WTC11 (cell line): ENCODE measurements around the gene TRABD. TPM values are rescaled to one million over a fixed set of nuclear protein-coding genes. Genes with fewer than 3 reads are reported as not detected.

Source experiments
- ATAC-seq: fragments of 200-7000 bp; cut with Tn5 transposase; 2 replicates; pipeline ENCODE4 v1.10.0; 2021; ENCODE audit warnings: mild to moderate bottlenecking, moderate library complexity
- CTCF ChIA-PET: fragments of 300-600 bp; sonication (Branson Sonifier 250); formaldehyde crosslinking; loops from one replicate; lab custom pipeline; 2021; ENCODE audit warnings: antibody characterized with exemption; lab: Charles Lee
- POLR2A ChIA-PET: fragments of 350-600 bp; sonication (Branson Sonifier 250); formaldehyde crosslinking; loops from one replicate; lab custom pipeline; 2021; ENCODE audit warnings: antibody characterized with exemption; lab: Charles Lee
- DNase-seq: peaks from one replicate; pipeline ENCODE4 v3.0.0; 2021; ENCODE audit warnings: low spot score
- H3K27ac Mint-ChIP-seq: 2 replicates; pipeline ENCODE4 v1.8.0; 2021; ENCODE audit warnings: mixed read lengths
- H3K27me3 Mint-ChIP-seq: 2 replicates; pipeline ENCODE4 v1.8.0; 2021; ENCODE audit warnings: low read depth, mild to moderate bottlenecking, moderate library complexity, mixed read lengths
- H3K36me3 Mint-ChIP-seq: 2 replicates; pipeline ENCODE4 v1.8.0; 2021; ENCODE audit warnings: mixed read lengths
- H3K4me1 Mint-ChIP-seq: 2 replicates; pipeline ENCODE4 v1.8.0; 2022; ENCODE audit warnings: mixed read lengths
- H3K4me3 Mint-ChIP-seq: 2 replicates; pipeline ENCODE4 v1.8.0; 2021; ENCODE audit warnings: mild to moderate bottlenecking, moderate library complexity, mixed read lengths
- H3K9me3 Mint-ChIP-seq: 2 replicates; pipeline ENCODE4 v1.8.0; 2021; ENCODE audit warnings: mixed read lengths
- CBFB ChIP-seq: sonication (generic); formaldehyde crosslinking; IDR thresholded peaks from 2 replicates; pipeline ENCODE4 v1.8.1; 2022; ENCODE audit warnings: mild to moderate bottlenecking, low read depth, missing genetic modification reagents
- FOXJ3 ChIP-seq: sonication (generic); formaldehyde crosslinking; IDR thresholded peaks from 2 replicates; pipeline ENCODE4 v1.9.0; 2021; ENCODE audit warnings: missing genetic modification reagents, mild to moderate bottlenecking, borderline replicate concordance
- JUN ChIP-seq: sonication (generic); formaldehyde crosslinking; IDR thresholded peaks from 2 replicates; pipeline ENCODE4 v1.8.0; 2023; ENCODE audit warnings: mild to moderate bottlenecking, missing genetic modification reagents
- MXD4 ChIP-seq: fragments of 250-450 bp; sonication (Bioruptor Pico); IDR thresholded peaks from 2 replicates; pipeline ENCODE4 v1.8.0; 2021; ENCODE audit warnings: mild to moderate bottlenecking, moderate library complexity, borderline replicate concordance
- NR2C2 ChIP-seq: sonication (generic); formaldehyde crosslinking; IDR thresholded peaks from 2 replicates; pipeline ENCODE4 v1.8.0; 2022; ENCODE audit warnings: mild to moderate bottlenecking, missing genetic modification reagents
- TCF7 ChIP-seq: sonication (generic); formaldehyde crosslinking; IDR thresholded peaks from 2 replicates; pipeline ENCODE4 v1.8.0; 2022; ENCODE audit warnings: mild to moderate bottlenecking, low read depth, missing genetic modification reagents, moderate library complexity
- ZNF396 ChIP-seq: fragments of 250-450 bp; sonication (Bioruptor Pico); IDR thresholded peaks from 2 replicates; pipeline ENCODE4 v1.8.0; 2021; ENCODE audit warnings: mild to moderate bottlenecking, moderate library complexity, borderline replicate concordance
- ZNF416 ChIP-seq: fragments of 250-450 bp; sonication (Bioruptor Pico); IDR thresholded peaks from 2 replicates; pipeline ENCODE4 v1.9.0; 2021; ENCODE audit warnings: mild to moderate bottlenecking, inconsistent platforms
- total RNA-seq: library from RNA; stranded (reverse); gene quantifications from 3 replicates; pipeline ENCODE4 v1.2.3, GENCODE V29; 2021
- TF ChIP-seq, protein P1 (sequence below): sonication (generic); formaldehyde crosslinking; IDR thresholded peaks from 2 replicates; pipeline ENCODE4 v1.8.1; 2023; ENCODE audit warnings: mild to moderate bottlenecking, missing genetic modification reagents
- TF ChIP-seq, protein P2 (sequence below): sonication (generic); formaldehyde crosslinking; IDR thresholded peaks from 2 replicates; pipeline ENCODE4 v1.8.0; 2023; ENCODE audit warnings: mild to moderate bottlenecking, missing genetic modification reagents
- TF ChIP-seq, protein P3 (sequence below): fragments of 250-450 bp; sonication (Bioruptor Pico); IDR thresholded peaks from 2 replicates; pipeline ENCODE4 v2.1.2; 2022; ENCODE audit warnings: mild to moderate bottlenecking, moderate library complexity
- TF ChIP-seq, protein P4 (sequence below): fragments of 200-600 bp; IDR thresholded peaks from 2 replicates; pipeline ENCODE4 v1.8.0; 2022; ENCODE audit warnings: antibody characterized with exemption
- TF ChIP-seq, protein P5 (sequence below): sonication (generic); formaldehyde crosslinking; IDR thresholded peaks from 2 replicates; pipeline ENCODE4 v1.8.0; 2023; ENCODE audit warnings: missing genetic modification reagents
- TF ChIP-seq, protein P6 (sequence below): sonication (generic); formaldehyde crosslinking; IDR thresholded peaks from 2 replicates; pipeline ENCODE4 v1.8.0; 2022; ENCODE audit warnings: mild to moderate bottlenecking, missing genetic modification reagents

TRABD gene
- total RNA-seq, 1 experiment from 2014 or later, result 90.4 TPM

DNA sequence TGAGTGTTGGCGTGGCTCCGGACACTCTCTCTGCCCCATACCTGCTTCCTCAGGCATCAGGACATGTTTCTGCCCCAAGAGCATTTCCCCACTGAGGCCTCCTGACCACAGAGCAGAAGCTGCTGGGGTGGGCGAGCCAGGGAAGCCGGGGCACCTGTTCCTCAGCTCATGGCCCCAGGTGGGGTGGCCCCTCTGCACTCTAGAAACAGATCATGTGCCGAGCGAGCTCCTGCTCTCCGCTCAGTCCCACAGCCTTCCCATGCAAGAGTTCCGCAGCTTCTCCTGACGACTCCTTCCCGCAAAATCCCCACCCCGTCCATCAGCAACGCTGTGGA lies 37.6 kb upstream of the TRABD start:
- 0 out of 2 replicates have a peak, but pooled peaks cover 2% of the 10 kb centered on the region for H3K4me1 Mint-ChIP-seq
- H3K36me3 Mint-ChIP-seq, result no peaks in the 10 kb centered on the region
- H3K27me3 Mint-ChIP-seq, result no peaks in the 10 kb centered on the region
- no peak for DNase-seq
- no peak for ATAC-seq
- H3K27ac Mint-ChIP-seq, result no peak overlapping the region
- TF ChIP-seq TCF7 (CRISPR knock-in tag) (no peak), ZNF416 (no peak), MXD4 (CRISPR knock-in tag) (no peak), ZNF396 (CRISPR knock-in tag) (no peak), FOXJ3 (CRISPR knock-in tag) (no peak), JUN (CRISPR knock-in tag) (no peak), CBFB (CRISPR knock-in tag) (no peak)
- TF ChIP-seq, protein P1, sequence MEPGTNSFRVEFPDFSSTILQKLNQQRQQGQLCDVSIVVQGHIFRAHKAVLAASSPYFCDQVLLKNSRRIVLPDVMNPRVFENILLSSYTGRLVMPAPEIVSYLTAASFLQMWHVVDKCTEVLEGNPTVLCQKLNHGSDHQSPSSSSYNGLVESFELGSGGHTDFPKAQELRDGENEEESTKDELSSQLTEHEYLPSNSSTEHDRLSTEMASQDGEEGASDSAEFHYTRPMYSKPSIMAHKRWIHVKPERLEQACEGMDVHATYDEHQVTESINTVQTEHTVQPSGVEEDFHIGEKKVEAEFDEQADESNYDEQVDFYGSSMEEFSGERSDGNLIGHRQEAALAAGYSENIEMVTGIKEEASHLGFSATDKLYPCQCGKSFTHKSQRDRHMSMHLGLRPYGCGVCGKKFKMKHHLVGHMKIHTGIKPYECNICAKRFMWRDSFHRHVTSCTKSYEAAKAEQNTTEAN (CRISPR knock-in tag), result no peak
- TF ChIP-seq, protein P2, sequence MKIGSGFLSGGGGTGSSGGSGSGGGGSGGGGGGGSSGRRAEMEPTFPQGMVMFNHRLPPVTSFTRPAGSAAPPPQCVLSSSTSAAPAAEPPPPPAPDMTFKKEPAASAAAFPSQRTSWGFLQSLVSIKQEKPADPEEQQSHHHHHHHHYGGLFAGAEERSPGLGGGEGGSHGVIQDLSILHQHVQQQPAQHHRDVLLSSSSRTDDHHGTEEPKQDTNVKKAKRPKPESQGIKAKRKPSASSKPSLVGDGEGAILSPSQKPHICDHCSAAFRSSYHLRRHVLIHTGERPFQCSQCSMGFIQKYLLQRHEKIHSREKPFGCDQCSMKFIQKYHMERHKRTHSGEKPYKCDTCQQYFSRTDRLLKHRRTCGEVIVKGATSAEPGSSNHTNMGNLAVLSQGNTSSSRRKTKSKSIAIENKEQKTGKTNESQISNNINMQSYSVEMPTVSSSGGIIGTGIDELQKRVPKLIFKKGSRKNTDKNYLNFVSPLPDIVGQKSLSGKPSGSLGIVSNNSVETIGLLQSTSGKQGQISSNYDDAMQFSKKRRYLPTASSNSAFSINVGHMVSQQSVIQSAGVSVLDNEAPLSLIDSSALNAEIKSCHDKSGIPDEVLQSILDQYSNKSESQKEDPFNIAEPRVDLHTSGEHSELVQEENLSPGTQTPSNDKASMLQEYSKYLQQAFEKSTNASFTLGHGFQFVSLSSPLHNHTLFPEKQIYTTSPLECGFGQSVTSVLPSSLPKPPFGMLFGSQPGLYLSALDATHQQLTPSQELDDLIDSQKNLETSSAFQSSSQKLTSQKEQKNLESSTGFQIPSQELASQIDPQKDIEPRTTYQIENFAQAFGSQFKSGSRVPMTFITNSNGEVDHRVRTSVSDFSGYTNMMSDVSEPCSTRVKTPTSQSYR (CRISPR knock-in tag), result no peak
- TF ChIP-seq, protein P3, sequence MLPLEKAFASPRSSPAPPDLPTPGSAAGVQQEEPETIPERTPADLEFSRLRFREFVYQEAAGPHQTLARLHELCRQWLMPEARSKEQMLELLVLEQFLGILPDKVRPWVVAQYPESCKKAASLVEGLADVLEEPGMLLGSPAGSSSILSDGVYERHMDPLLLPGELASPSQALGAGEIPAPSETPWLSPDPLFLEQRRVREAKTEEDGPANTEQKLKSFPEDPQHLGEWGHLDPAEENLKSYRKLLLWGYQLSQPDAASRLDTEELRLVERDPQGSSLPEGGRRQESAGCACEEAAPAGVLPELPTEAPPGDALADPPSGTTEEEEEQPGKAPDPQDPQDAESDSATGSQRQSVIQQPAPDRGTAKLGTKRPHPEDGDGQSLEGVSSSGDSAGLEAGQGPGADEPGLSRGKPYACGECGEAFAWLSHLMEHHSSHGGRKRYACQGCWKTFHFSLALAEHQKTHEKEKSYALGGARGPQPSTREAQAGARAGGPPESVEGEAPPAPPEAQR, result no peak
- CTCF ChIA-PET, result interaction anchor here (0.7 to 2.7 kb wide), 12 partner anchors 11 to 552 kb away, joined by 3 to 14 read pairs (median 6); partner anchors contain the start of gene TUBGCP6
- H3K4me3 Mint-ChIP-seq, result no peak overlapping the region
- no peaks in the 10 kb centered on the region for H3K9me3 Mint-ChIP-seq
- POLR2A ChIA-PET, result no interaction called here

DNA sequence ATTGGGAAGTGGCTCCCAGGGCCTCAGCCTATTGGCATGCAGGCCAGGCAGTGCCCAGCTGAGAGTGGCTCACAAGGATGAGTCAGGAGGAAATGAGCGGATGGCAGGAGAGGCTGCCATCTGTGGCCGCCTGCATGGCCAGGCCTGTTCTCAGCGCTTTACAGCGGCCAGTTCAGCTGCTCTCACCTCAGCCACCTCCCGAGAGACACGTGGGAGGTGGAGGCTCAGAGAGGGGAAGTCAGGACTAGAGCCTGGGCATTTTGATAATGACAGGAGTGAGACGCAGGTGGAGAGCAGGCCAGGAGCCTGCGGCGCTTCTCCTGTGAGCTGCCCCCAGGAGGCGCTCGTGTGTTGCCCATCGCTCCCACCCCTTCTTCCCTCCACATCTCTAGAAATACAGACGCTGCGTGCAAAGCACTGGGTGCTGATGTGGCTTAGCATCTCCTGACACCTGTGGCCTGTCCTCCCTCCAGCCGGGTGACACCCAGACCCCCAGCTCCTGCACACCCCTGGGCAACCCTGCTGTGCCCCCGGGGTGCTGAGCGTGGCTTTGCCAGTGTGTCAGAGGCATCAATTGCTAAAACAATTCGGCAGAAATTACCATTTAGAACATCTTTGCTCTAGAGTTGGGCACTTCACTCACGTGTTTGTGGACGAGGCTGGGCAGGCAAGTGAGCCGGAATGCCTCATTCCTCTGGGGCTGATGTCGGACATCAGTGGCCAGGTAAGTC lies 36.6 kb upstream of the TRABD start:
- POLR2A ChIA-PET, result no interaction called here
- ATAC-seq (peak; percentile 89), DNase-seq (peak; percentile 74)
- no peak overlapping the region for H3K27ac Mint-ChIP-seq
- H3K36me3 Mint-ChIP-seq, result no peaks in the 10 kb centered on the region
- TF ChIP-seq, protein P4, sequence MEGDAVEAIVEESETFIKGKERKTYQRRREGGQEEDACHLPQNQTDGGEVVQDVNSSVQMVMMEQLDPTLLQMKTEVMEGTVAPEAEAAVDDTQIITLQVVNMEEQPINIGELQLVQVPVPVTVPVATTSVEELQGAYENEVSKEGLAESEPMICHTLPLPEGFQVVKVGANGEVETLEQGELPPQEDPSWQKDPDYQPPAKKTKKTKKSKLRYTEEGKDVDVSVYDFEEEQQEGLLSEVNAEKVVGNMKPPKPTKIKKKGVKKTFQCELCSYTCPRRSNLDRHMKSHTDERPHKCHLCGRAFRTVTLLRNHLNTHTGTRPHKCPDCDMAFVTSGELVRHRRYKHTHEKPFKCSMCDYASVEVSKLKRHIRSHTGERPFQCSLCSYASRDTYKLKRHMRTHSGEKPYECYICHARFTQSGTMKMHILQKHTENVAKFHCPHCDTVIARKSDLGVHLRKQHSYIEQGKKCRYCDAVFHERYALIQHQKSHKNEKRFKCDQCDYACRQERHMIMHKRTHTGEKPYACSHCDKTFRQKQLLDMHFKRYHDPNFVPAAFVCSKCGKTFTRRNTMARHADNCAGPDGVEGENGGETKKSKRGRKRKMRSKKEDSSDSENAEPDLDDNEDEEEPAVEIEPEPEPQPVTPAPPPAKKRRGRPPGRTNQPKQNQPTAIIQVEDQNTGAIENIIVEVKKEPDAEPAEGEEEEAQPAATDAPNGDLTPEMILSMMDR, result peak; percentile 88
- TF ChIP-seq, protein P5, sequence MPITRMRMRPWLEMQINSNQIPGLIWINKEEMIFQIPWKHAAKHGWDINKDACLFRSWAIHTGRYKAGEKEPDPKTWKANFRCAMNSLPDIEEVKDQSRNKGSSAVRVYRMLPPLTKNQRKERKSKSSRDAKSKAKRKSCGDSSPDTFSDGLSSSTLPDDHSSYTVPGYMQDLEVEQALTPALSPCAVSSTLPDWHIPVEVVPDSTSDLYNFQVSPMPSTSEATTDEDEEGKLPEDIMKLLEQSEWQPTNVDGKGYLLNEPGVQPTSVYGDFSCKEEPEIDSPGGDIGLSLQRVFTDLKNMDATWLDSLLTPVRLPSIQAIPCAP (CRISPR knock-in tag), result no peak
- TF ChIP-seq, protein P6, sequence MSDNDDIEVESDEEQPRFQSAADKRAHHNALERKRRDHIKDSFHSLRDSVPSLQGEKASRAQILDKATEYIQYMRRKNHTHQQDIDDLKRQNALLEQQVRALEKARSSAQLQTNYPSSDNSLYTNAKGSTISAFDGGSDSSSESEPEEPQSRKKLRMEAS (CRISPR knock-in tag), result 0 out of 2 replicates have a peak, but pooled peaks have one; percentile 6
- no peak for TF ChIP-seq NR2C2 (CRISPR knock-in tag)
- H3K9me3 Mint-ChIP-seq, result no peaks in the 10 kb centered on the region
- H3K4me3 Mint-ChIP-seq, result no peak overlapping the region
- no peaks in the 10 kb centered on the region for H3K27me3 Mint-ChIP-seq
- 0 out of 2 replicates have a peak, but pooled peaks cover 2% of the 10 kb centered on the region for H3K4me1 Mint-ChIP-seq
- CTCF ChIA-PET, result interaction anchor here (0.6 to 2.7 kb wide), 29 partner anchors 9 to 1329 kb away, joined by 3 to 19 read pairs (median 4); partner anchors contain the start of genes MAPK12, MLC1 and TUBGCP6
